Lower lobe of right lung (tissue), 2 donors: Measurements from ENCODE around the gene FAM187B. TPM values are rescaled to one million over a fixed set of nuclear protein-coding genes. Genes with fewer than 3 reads are reported as not detected.

Experiments used
- ATAC-seq, 2 donors: fragments of 200-7000 bp; cut with Tn5 transposase; one replicate each; pipeline ENCODE4 v1.9.1; 2020 to 2022; ENCODE audit warnings: mild to moderate bottlenecking in 2 of 2, moderate library complexity in 2 of 2
- DNase-seq: peaks from one replicate; pipeline ENCODE4 v3.0.0-alpha.2; 2020
- H3K27ac ChIP-seq: fragments of 200-600 bp; one replicate; pipeline ENCODE4 v1.8.0; 2022
- H3K27me3 ChIP-seq: fragments of 200-600 bp; one replicate; pipeline ENCODE4 v1.8.0; 2022; ENCODE audit warnings: low read depth
- H3K36me3 ChIP-seq: fragments of 200-600 bp; one replicate; pipeline ENCODE4 v1.8.0; 2022; ENCODE audit warnings: mild to moderate bottlenecking
- H3K4me1 ChIP-seq: fragments of 200-600 bp; one replicate; pipeline ENCODE4 v1.8.0; 2022
- H3K4me3 ChIP-seq: fragments of 200-600 bp; one replicate; pipeline ENCODE4 v1.8.0; 2022; ENCODE audit warnings: mild to moderate bottlenecking
- H3K9me3 ChIP-seq: fragments of 200-600 bp; one replicate; pipeline ENCODE4 v1.8.0; 2022
- CTCF ChIP-seq: fragments of 200-600 bp; IDR thresholded peaks from one replicate; pipeline ENCODE4 v1.8.0; 2022; ENCODE audit warnings: antibody characterized with exemption, mild to moderate bottlenecking
- intact Hi-C: fragments of 100-400 bp; cut with DNase I; formaldehyde crosslinking; loops from one replicate; pipeline ENCODE4 v1.11.0; 2022
- total RNA-seq: library from RNA; stranded (reverse); fragmentation: NEBNext Ultra II Directional; extraction: Animal tissue kit (Norgen Biotek cat#: 25700); gene quantifications from one replicate; pipeline ENCODE4 v1.2.1, GENCODE V29; 2021
- donor health status: DM: no; HTN: yes; CAD: no; lungs with severe emphysema.

FAM187B gene
- total RNA-seq, 1 donor from 2014 or later, result 0.41 TPM

- intact Hi-C loops, result no loop called here
These were observed 43.7 kb upstream of the FAM187B start for GRCh38 chr19:35272122-35272719.

GRCh38 chr19:35271546-35271945 is 43.0 kb upstream of the FAM187B start:
- ATAC-seq (no peak), DNase-seq (no peak)
- H3K4me3 ChIP-seq, result no peak overlapping the region
- intact Hi-C loops, result no loop called here
- no peak for TF ChIP-seq CTCF
- H3K9me3 ChIP-seq, result no peaks in the 10 kb centered on the region
- H3K27ac ChIP-seq, result no peak overlapping the region
- H3K4me1 ChIP-seq, result peaks cover 25% of the 10 kb centered on the region
- no peaks in the 10 kb centered on the region for H3K27me3 ChIP-seq
- peaks cover 68% of the 10 kb centered on the region for H3K36me3 ChIP-seq

More at GRCh38 chr19:35272122-35272719, 43.7 kb upstream of the FAM187B start:
- no peak overlapping the region for H3K4me3 ChIP-seq
- H3K27me3 ChIP-seq, result no peaks in the 10 kb centered on the region
- peaks cover 74% of the 10 kb centered on the region for H3K36me3 ChIP-seq
- no peak for ATAC-seq
- no peaks in the 10 kb centered on the region for H3K9me3 ChIP-seq
- H3K27ac ChIP-seq, result no peak overlapping the region
- no peak for DNase-seq
- peaks cover 19% of the 10 kb centered on the region for H3K4me1 ChIP-seq
- TF ChIP-seq CTCF, result no peak

- H3K36me3 ChIP-seq, result peaks cover 60% of the 10 kb centered on the region
- H3K27me3 ChIP-seq, result no peaks in the 10 kb centered on the region
- H3K4me3 ChIP-seq, result peak overlapping the region; percentile 66
- peaks cover 37% of the 10 kb centered on the region for H3K4me1 ChIP-seq
- DNase-seq, result no peak
- intact Hi-C loops, result no loop called here
- no peak for ATAC-seq
- H3K9me3 ChIP-seq, result no peaks in the 10 kb centered on the region
- no peak for TF ChIP-seq CTCF
- H3K27ac ChIP-seq, result no peak overlapping the region
These were observed 41.9 kb upstream of the FAM187B start for GRCh38 chr19:35270381-35270811.

- TF ChIP-seq CTCF, result peak; percentile 85
- intact Hi-C loops, result no loop called here
- Histone ChIP-seq H3K4me3 (peak overlapping the region; percentile 66), H3K4me1 (peaks cover 45% of the 10 kb centered on the region), H3K27me3 (no peaks in the 10 kb centered on the region), H3K9me3 (no peaks in the 10 kb centered on the region), H3K36me3 (peaks cover 57% of the 10 kb centered on the region), H3K27ac (peak overlapping the region; percentile 88)
- ATAC-seq, result peak; percentile 68 to 74
- DNase-seq, result peak; percentile 92
These were observed 41.0 kb upstream of the FAM187B start for GRCh38 chr19:35269438-35270117.

- H3K4me3 ChIP-seq, result peak within 1 kb of the TSS; percentile 90
- H3K4me1 ChIP-seq, result peaks cover 52% of the 10 kb centered on the region
- intact Hi-C loops, result no loop called here
- peaks cover 55% of the 10 kb centered on the region for H3K36me3 ChIP-seq
- DNase-seq (peak; percentile 86), ATAC-seq (no peak)
- H3K27me3 ChIP-seq, result no peaks in the 10 kb centered on the region
- H3K9me3 ChIP-seq, result no peaks in the 10 kb centered on the region
- no peak for TF ChIP-seq CTCF
- peak within 1 kb of the TSS; percentile 93 for H3K27ac ChIP-seq
These were observed 40.2 kb upstream of the FAM187B start, which contains the start of gene USF2 for GRCh38 chr19:35268536-35269437. USF2 (plus strand) TSS chr19:35268962; CDS start chr19:35269102, 140 bp downstream.
